AG09309 (cell line): Measurements from ENCODE around the gene PDZD7.

Source experiments
- DNase-seq: peaks from one replicate; pipeline ENCODE4 v3.0.0-alpha.2; 2010; ENCODE audit warnings: low read depth
- H3K4me3 ChIP-seq: 2 replicates; pipeline ENCODE4 v1.5.1; 2011; ENCODE audit warnings: mild to moderate bottlenecking, low read depth, low read length, moderate library complexity; ENCODE audit not compliant: control insufficient read depth
- CTCF ChIP-seq: IDR thresholded peaks from 2 replicates; pipeline ENCODE4 v1.5.1; 2011; ENCODE audit warnings: mild to moderate bottlenecking, low read depth, low read length, inconsistent platforms; ENCODE audit not compliant: insufficient read depth, control insufficient read depth; ENCODE audit errors: missing control alignments

PDZD7 gene

DNA sequence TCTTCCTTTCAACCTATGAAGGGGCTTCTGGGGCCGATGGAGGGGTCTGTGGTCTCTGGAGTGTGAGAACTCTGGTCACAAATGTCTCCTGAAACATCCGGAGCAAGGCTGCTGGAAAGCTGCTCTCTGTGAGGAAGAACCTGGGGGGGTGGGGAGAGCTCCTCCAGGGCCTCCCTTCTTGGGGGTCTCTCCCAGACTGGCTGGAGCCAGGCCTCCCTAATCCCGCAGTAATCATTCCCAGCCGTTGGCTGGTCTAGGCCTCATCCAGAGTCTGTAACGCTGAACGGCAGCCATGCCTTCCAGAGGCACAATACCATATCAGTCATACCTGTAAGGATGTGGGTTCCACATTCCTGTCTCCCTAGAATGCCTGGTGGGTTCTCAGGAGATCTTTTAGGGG, 35.7 kb downstream of the PDZD7 start:
- no peak for TF ChIP-seq CTCF
- H3K4me3 ChIP-seq, result no peak overlapping the region
- DNase-seq, result no peak

- peak; percentile 73 for TF ChIP-seq CTCF
- no peak overlapping the region for H3K4me3 ChIP-seq
- no peak for DNase-seq
These were observed 36.8 kb downstream of the PDZD7 start for GRCh38 chr10:100993986-100994708.

DNA sequence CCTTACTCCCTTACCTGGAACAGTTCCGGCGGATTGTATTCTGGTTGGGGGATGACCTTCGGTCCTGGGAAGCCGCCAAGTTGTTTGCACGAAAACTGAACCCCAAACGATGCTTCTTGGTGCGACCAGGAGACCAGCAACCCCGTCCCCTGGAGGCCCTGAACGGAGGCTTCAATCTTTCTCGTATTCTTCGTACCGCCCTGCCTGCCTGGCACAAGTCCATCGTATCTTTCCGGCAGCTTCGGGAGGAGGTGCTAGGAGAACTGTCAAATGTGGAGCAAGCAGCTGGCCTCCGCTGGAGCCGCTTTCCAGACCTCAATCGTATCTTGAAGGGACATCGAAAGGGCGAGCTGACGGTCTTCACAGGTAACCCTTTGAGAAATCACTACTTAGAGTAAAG, 41.8 kb downstream of the PDZD7 start:
- no peak overlapping the region for H3K4me3 ChIP-seq
- DNase-seq, result no peak
- TF ChIP-seq CTCF, result no peak

GRCh38 chr10:100988166-100988565, 42.8 kb downstream of the PDZD7 start:
- H3K4me3 ChIP-seq, result peak overlapping the region; percentile 88
- TF ChIP-seq CTCF, result no peak
- DNase-seq, result no peak

DNA sequence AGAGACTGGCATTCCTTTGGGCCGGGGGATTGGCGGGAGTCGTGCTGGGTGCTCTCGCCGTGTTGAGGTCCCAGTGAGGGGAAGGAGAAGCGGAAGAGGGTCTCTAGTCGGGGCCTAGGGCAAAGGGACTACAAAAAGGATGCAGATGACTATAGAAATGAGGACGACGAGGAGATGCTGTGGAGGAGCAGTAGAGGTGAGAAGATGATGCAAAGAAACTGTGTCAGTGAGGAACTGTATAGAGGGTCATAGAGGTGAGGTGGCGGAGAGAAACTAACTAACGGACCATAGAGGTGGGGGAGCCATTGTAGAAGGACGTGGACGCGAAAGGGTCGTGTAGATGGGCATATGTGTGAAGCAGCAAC, 43.3 kb downstream of the PDZD7 start:
- peak overlapping the region; percentile 88 for H3K4me3 ChIP-seq
- no peak for DNase-seq
- no peak for TF ChIP-seq CTCF

GRCh38 chr10:100986952-100987684, 43.8 kb downstream of the PDZD7 start, which contains the start of the genes MRPL43 and TWNK:
Gene MRPL43, minus strand, starts transcription at chr10:100987497. Its CDS starts 54 bp downstream, at chr10:100987443.
Gene TWNK, plus strand, starts transcription at chr10:100987543. Its CDS starts 668 bp downstream, at chr10:100988211.
- peak within 1 kb of the TSS; percentile 88 for H3K4me3 ChIP-seq
- no peak for TF ChIP-seq CTCF
- no peak for DNase-seq
